SU-DHL-6 (cell line): ENCODE data around the gene CHD2.

Source experiments
- H2AFZ ChIP-seq: fragments of 200-600 bp; sonication (generic); 2 replicates; pipeline ENCODE4 v1.6.1; 2014; ENCODE audit warnings: low read depth, mild to moderate bottlenecking, moderate library complexity, mixed read lengths, antibody characterized with exemption, low read length; ENCODE audit not compliant: severe bottlenecking
- H3F3A ChIP-seq: fragments of 200-600 bp; shearing (Covaris generic); 2 replicates; pipeline ENCODE4 v1.6.0; 2016; ENCODE audit warnings: antibody characterized with exemption, mild to moderate bottlenecking; ENCODE audit not compliant: insufficient read depth
- H3K27ac ChIP-seq: fragments of 200-600 bp; sonication (generic); 2 replicates; pipeline ENCODE4 v1.5.1; 2016; ENCODE audit warnings: low read depth, mild to moderate bottlenecking, low read length, moderate library complexity, mixed read lengths
- H3K27me3 ChIP-seq: fragments of 200-600 bp; sonication (generic), shearing (Covaris generic); 2 replicates; pipeline ENCODE4 v1.6.0; 2014; ENCODE audit warnings: mild to moderate bottlenecking, low read length
- H3K36me3 ChIP-seq: fragments of 200-600 bp; sonication (generic); 2 replicates; pipeline ENCODE4 v1.6.1; 2014; ENCODE audit warnings: mild to moderate bottlenecking, low read length, mixed read lengths
- H3K4me2 ChIP-seq: fragments of 300-600, 200-600 bp; shearing (Covaris generic), sonication (generic); 2 replicates; pipeline ENCODE4 v1.6.0; 2014; ENCODE audit warnings: low read length, low read depth, mild to moderate bottlenecking; ENCODE audit not compliant: poor library complexity, severe bottlenecking
- H3K4me3 ChIP-seq: fragments of 200-600 bp; sonication (generic); 2 replicates; pipeline ENCODE4 v1.5.1; 2014; ENCODE audit warnings: antibody characterized with exemption, low read length, mild to moderate bottlenecking, mixed read lengths; ENCODE audit not compliant: insufficient read depth, poor library complexity, severe bottlenecking
- H3K79me2 ChIP-seq: fragments of 200-600 bp; sonication (generic); 2 replicates; pipeline ENCODE4 v1.6.1; 2014; ENCODE audit warnings: mild to moderate bottlenecking, low read length, moderate library complexity; ENCODE audit not compliant: insufficient read depth
- H3K9ac ChIP-seq: fragments of 200-600 bp; sonication (generic); 2 replicates; pipeline ENCODE4 v1.7.0; 2014; ENCODE audit warnings: mild to moderate bottlenecking, low read length
- H3K9me2 ChIP-seq: fragments of 200-600 bp; sonication (generic); replicated peaks from 2 replicates; pipeline ENCODE4 v1.6.1; 2014; ENCODE audit warnings: low read length; ENCODE audit not compliant: insufficient read depth
- H3K9me3 ChIP-seq: fragments of 200-600 bp; sonication (generic); 2 replicates; pipeline ENCODE4 v1.6.1; 2014; ENCODE audit warnings: low read length, mixed read lengths; ENCODE audit not compliant: insufficient read depth
- H4K20me1 ChIP-seq: fragments of 200-600 bp; sonication (generic); 2 replicates; pipeline ENCODE4 v1.6.1; 2014; ENCODE audit warnings: low read depth, mild to moderate bottlenecking, antibody characterized with exemption, low read length, moderate library complexity, mixed read lengths
- EZH2phosphoT487 ChIP-seq: fragments of 200-600 bp; sonication (generic), shearing (Covaris generic); conservative IDR thresholded peaks from 2 replicates; pipeline ENCODE4 v1.6.1; 2018; ENCODE audit warnings: mild to moderate bottlenecking, antibody characterized with exemption, low read length, moderate library complexity, mixed read lengths
- TF ChIP-seq, protein P1 (sequence below): fragments of 200-600 bp; sonication (generic); IDR thresholded peaks from one replicate; pipeline ENCODE4 v1.5.1; 2017; ENCODE audit warnings: antibody characterized with exemption, mild to moderate bottlenecking, low read length, moderate library complexity; ENCODE audit not compliant: insufficient read depth, poor library complexity, severe bottlenecking

The CHD2 gene

DNA sequence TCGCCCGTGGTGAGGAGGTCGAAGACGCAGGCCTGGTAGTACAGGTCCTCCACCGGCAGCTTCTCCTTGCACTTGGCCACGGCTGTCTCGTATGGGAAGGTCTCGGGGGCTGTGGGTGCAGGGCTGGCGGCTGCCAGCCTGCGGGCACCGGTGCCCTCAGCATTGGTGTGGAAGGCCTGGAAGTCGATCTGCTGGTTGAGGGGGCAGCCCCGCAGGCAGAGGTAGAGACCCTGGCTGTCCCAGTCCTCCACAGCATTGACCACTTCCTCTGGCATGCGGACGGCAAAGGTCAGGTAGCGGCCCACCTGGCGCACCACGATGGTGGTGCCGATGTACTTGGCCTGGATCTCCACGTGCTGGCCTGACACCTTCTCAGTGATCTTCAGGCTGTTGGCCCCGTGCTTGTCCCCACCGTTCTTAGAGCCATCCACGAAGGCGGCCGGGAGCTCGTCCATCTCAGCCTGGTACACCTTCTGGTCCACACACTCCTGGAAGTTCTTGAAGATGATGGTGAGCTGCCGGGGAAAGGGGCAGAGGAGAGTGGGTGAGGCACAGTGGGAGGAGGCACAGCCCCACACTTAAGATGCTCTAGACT lies 145.2 kb downstream of the CHD2 start:
- no peaks in the 10 kb centered on the region for H3F3A ChIP-seq
- H3K79me2 ChIP-seq, result no peaks in the 10 kb centered on the region
- no peaks in the 10 kb centered on the region for H3K9me2 ChIP-seq
- no peak overlapping the region for H3K4me3 ChIP-seq
- no peak overlapping the region for H2AFZ ChIP-seq
- H3K9ac ChIP-seq, result no peak overlapping the region
- no peaks in the 10 kb centered on the region for H3K9me3 ChIP-seq
- no peak for TF ChIP-seq EZH2phosphoT487
- TF ChIP-seq, protein P1, sequence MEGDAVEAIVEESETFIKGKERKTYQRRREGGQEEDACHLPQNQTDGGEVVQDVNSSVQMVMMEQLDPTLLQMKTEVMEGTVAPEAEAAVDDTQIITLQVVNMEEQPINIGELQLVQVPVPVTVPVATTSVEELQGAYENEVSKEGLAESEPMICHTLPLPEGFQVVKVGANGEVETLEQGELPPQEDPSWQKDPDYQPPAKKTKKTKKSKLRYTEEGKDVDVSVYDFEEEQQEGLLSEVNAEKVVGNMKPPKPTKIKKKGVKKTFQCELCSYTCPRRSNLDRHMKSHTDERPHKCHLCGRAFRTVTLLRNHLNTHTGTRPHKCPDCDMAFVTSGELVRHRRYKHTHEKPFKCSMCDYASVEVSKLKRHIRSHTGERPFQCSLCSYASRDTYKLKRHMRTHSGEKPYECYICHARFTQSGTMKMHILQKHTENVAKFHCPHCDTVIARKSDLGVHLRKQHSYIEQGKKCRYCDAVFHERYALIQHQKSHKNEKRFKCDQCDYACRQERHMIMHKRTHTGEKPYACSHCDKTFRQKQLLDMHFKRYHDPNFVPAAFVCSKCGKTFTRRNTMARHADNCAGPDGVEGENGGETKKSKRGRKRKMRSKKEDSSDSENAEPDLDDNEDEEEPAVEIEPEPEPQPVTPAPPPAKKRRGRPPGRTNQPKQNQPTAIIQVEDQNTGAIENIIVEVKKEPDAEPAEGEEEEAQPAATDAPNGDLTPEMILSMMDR, result no peak
- no peak overlapping the region for H3K27ac ChIP-seq
- H3K27me3 ChIP-seq, result no peaks in the 10 kb centered on the region
- H3K36me3 ChIP-seq, result no peaks in the 10 kb centered on the region
- H3K4me2 ChIP-seq, result no peak overlapping the region
- no peaks in the 10 kb centered on the region for H4K20me1 ChIP-seq

DNA sequence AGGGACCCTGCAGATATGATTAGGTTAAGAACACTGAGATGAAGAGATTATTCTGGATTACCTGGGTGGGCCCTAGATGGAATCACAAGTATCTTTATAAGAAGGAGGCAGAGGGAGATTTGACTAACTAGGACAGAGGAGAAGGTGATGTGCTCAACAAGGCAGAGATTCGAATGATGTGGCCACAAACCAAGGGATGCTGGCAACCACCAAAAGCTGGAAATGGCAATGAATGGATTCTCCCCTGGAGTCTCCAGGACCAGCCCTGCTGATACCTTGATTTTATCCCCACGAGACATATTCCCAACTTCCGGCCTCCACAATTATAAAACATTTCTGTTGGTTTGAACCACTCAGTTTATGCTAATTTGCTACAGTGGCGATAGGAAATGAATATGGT lies 146.0 kb downstream of the CHD2 start:
- Histone ChIP-seq H3K27me3 (no peaks in the 10 kb centered on the region), H3K79me2 (no peaks in the 10 kb centered on the region), H4K20me1 (no peaks in the 10 kb centered on the region), H3K9me2 (no peaks in the 10 kb centered on the region), H3K4me3 (no peak overlapping the region), H2AFZ (no peak overlapping the region), H3K4me2 (no peak overlapping the region), H3K9ac (no peak overlapping the region), H3K36me3 (no peaks in the 10 kb centered on the region), H3F3A (no peaks in the 10 kb centered on the region), H3K27ac (no peak overlapping the region), H3K9me3 (no peaks in the 10 kb centered on the region)
- no peak for TF ChIP-seq EZH2phosphoT487
- TF ChIP-seq, protein P1, result no peak

DNA sequence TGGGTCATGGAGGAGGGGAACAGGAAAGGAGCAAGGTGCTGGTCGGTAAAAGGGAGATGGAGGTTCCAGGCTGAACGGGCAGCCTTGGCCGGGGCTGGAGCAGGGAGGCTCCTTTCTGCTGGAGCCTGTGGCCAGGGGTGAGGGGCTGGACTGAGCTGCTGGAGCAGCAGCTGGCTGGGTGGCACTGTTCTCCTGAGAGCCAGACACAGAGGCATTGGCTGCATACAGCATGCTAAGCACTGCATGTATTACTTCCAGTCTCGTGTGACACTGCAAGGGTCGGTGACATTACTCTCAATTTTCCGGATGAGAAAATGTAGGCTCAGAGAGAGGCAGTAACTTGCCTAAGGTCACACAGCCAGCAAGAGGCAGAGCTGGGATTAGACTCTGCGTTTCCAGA lies 146.6 kb downstream of the CHD2 start:
- TF ChIP-seq EZH2phosphoT487, result no peak
- TF ChIP-seq, protein P1, result no peak
- H3K36me3 ChIP-seq, result no peaks in the 10 kb centered on the region
- H3K27ac ChIP-seq, result no peak overlapping the region

More for the DNA sequence above, 146.6 kb downstream of the CHD2 start:
- Histone ChIP-seq H3K79me2 (no peaks in the 10 kb centered on the region), H4K20me1 (no peaks in the 10 kb centered on the region), H3K27me3 (no peaks in the 10 kb centered on the region), H3K9me3 (no peaks in the 10 kb centered on the region), H3K9me2 (no peaks in the 10 kb centered on the region), H3K9ac (no peak overlapping the region), H2AFZ (no peak overlapping the region), H3K4me3 (no peak overlapping the region), H3F3A (no peaks in the 10 kb centered on the region), H3K4me2 (no peak overlapping the region)
